ENCODE measurements around the gene IFNA14. TPM values are rescaled to one million over a fixed set of nuclear protein-coding genes. Genes with fewer than 3 reads are reported as not detected.
"Not testable (repeated sequence)": the region's sequence is repeated elsewhere in the genome, so short reads cannot be mapped to it uniquely, and the experiment has no call there.

Gene IFNA14
- total and polyA plus RNA-seq, 2 experiments from 2014 or later: not detected

GRCh38 chr9:21194867-21195776 is 44.7 kb downstream of the IFNA14 start:
- not testable (repeated sequence) for H3K79me2 ChIP-seq; H3K27me3 ChIP-seq; H3K36me3 ChIP-seq (replicated peaks; ENCODE audit: insufficient read depth, low read depth); H3K9me3 ChIP-seq (ENCODE audit: low read depth); H2AFZ ChIP-seq; H3K27ac ChIP-seq; H3K4me3 ChIP-seq; H4K20me1 ChIP-seq (ENCODE audit: insufficient read depth, poor library complexity, severe bottlenecking); H3K4me1 ChIP-seq (ENCODE audit: insufficient read depth); H3K9me2 ChIP-seq (replicated peaks; ENCODE audit: insufficient read depth)
- WGBS (ENCODE audit: low lambda C conversion rate, missing lambda C conversion rate): 43% methylated on average over 6 of the region's 6 CpGs
- peak; percentile 28 for DNase-seq (ENCODE audit: low spot score)
- TF ChIP-seq CTCF (IDR thresholded peaks at IDR 0.05; ENCODE audit: poor library complexity): peak; percentile 73
- peak overlapping the region; percentile 46 for H3K4me2 ChIP-seq

Other genes starting within 250 kb of the IFNA14 start
- gene HACD4, start 208.4 kb downstream of the IFNA14 start, total RNA-seq: 1.2 and 1.3 TPM in 2 replicates
- 1.3 TPM in 2 replicates for gene HACD4, start 208.4 kb downstream of the IFNA14 start, polyA plus RNA-seq
- not detected in 2 replicates for gene IFNB1, start 162.1 kb downstream of the IFNA14 start, total RNA-seq
- gene IFNB1, start 162.1 kb downstream of the IFNA14 start, polyA plus RNA-seq: not detected in 2 replicates
- gene IFNW1, start 98.2 kb downstream of the IFNA14 start, total RNA-seq: not detected in 2 replicates
- not detected in 2 replicates for gene IFNW1, start 98.2 kb downstream of the IFNA14 start, polyA plus RNA-seq
- not detected in 2 replicates for gene IFNA21, start 73.3 kb downstream of the IFNA14 start, total RNA-seq
- not detected in 2 replicates for gene IFNA21, start 73.3 kb downstream of the IFNA14 start, polyA plus RNA-seq
- not detected in 2 replicates for gene IFNA4, start 52.4 kb downstream of the IFNA14 start, total RNA-seq
- gene IFNA4, start 52.4 kb downstream of the IFNA14 start, polyA plus RNA-seq: not detected in 2 replicates
- not detected in 2 replicates for gene IFNA7, start 37.8 kb downstream of the IFNA14 start, total RNA-seq
- gene IFNA7, start 37.8 kb downstream of the IFNA14 start, polyA plus RNA-seq: not detected in 2 replicates
- not detected in 2 replicates for gene IFNA10, start 32.9 kb downstream of the IFNA14 start, total RNA-seq
- not detected in 2 replicates for gene IFNA10, start 32.9 kb downstream of the IFNA14 start, polyA plus RNA-seq
- gene IFNA16, start 22.7 kb downstream of the IFNA14 start, total RNA-seq: not detected in 2 replicates
- not detected in 2 replicates for gene IFNA16, start 22.7 kb downstream of the IFNA14 start, polyA plus RNA-seq
- not detected in 2 replicates for gene IFNA17, start 11.8 kb downstream of the IFNA14 start, total RNA-seq
- not detected in 2 replicates for gene IFNA17, start 11.8 kb downstream of the IFNA14 start, polyA plus RNA-seq
- gene IFNA5, start 65.3 kb upstream of the IFNA14 start, total RNA-seq: not detected in 2 replicates
- gene IFNA5, start 65.3 kb upstream of the IFNA14 start, polyA plus RNA-seq: not detected in 2 replicates
- gene KLHL9, start 95.4 kb upstream of the IFNA14 start, total RNA-seq: 41.6 and 43.1 TPM in 2 replicates
- gene KLHL9, start 95.4 kb upstream of the IFNA14 start, polyA plus RNA-seq: 17.5 and 18.6 TPM in 2 replicates
- gene IFNA6, start 110.9 kb upstream of the IFNA14 start, total RNA-seq: not detected in 2 replicates
- not detected in 2 replicates for gene IFNA6, start 110.9 kb upstream of the IFNA14 start, polyA plus RNA-seq
- not detected in 2 replicates for gene IFNA13, start 128.1 kb upstream of the IFNA14 start, total RNA-seq
- not detected in 2 replicates for gene IFNA13, start 128.1 kb upstream of the IFNA14 start, polyA plus RNA-seq
- gene IFNA2, start 145.4 kb upstream of the IFNA14 start, total RNA-seq: not detected in 2 replicates
- not detected in 2 replicates for gene IFNA2, start 145.4 kb upstream of the IFNA14 start, polyA plus RNA-seq
- gene IFNA8, start 169.1 kb upstream of the IFNA14 start, total RNA-seq: not detected in 2 replicates
- gene IFNA8, start 169.1 kb upstream of the IFNA14 start, polyA plus RNA-seq: not detected in 2 replicates
- gene IFNA1, start 200.4 kb upstream of the IFNA14 start, total RNA-seq: not detected in 2 replicates
- not detected in 2 replicates for gene IFNA1, start 200.4 kb upstream of the IFNA14 start, polyA plus RNA-seq
- 0.64 and 0.67 TPM in 2 replicates for gene IFNE, start 242.3 kb upstream of the IFNA14 start, total RNA-seq
- not detected in 2 replicates for gene IFNE, start 242.3 kb upstream of the IFNA14 start, polyA plus RNA-seq

All from hepatocyte (in vitro differentiated cells).